Testis (tissue), 2 donors: ENCODE data around the gene TMEM272.

Experiments used
- POLR2A ChIP-seq: fragments of 450-650 bp; IDR thresholded peaks from one replicate; pipeline ENCODE4 v1.6.1; 2017; ENCODE audit warnings: antibody characterized with exemption, mild to moderate bottlenecking, moderate library complexity
- TF ChIP-seq, protein P1 (sequence below), 3 experiments: fragments of 450-650 bp in 2 of 3; fragments of 200-600 bp in 1 of 3; sonication (generic) in 1 of 3; IDR thresholded peaks; one replicate each; pipeline ENCODE4 v1.5.1; 2016 to 2019; ENCODE audit warnings: antibody characterized with exemption in 3 of 3, mild to moderate bottlenecking in 2 of 3, moderate library complexity in 1 of 3

DNA sequence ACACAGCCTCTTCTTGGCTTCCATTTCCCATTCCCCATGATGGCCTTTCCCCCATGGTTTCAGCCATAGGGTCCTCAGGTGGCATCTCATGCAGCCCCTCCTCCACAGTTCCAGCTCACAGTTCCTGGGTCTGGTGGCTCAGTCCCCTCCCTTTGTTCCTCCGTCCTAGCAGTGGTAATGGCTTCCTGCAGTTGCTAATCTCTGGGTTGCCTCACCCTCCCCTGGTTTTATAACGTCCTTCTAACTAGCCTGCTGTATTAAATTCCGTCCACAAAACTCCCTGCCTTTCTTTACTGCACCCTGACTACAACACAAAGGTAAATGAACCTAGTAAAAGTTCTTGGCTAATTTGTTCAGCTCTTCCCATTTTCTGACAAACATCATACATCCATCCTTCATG is 47.7 kb upstream of the TMEM272 start:
- TF ChIP-seq, protein P1, sequence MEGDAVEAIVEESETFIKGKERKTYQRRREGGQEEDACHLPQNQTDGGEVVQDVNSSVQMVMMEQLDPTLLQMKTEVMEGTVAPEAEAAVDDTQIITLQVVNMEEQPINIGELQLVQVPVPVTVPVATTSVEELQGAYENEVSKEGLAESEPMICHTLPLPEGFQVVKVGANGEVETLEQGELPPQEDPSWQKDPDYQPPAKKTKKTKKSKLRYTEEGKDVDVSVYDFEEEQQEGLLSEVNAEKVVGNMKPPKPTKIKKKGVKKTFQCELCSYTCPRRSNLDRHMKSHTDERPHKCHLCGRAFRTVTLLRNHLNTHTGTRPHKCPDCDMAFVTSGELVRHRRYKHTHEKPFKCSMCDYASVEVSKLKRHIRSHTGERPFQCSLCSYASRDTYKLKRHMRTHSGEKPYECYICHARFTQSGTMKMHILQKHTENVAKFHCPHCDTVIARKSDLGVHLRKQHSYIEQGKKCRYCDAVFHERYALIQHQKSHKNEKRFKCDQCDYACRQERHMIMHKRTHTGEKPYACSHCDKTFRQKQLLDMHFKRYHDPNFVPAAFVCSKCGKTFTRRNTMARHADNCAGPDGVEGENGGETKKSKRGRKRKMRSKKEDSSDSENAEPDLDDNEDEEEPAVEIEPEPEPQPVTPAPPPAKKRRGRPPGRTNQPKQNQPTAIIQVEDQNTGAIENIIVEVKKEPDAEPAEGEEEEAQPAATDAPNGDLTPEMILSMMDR (IDR thresholded peaks at IDR 0.05), result no peak
- no peak for TF ChIP-seq POLR2A
